ENCODE results near the gene FBXL4.

FBXL4 gene

DNA sequence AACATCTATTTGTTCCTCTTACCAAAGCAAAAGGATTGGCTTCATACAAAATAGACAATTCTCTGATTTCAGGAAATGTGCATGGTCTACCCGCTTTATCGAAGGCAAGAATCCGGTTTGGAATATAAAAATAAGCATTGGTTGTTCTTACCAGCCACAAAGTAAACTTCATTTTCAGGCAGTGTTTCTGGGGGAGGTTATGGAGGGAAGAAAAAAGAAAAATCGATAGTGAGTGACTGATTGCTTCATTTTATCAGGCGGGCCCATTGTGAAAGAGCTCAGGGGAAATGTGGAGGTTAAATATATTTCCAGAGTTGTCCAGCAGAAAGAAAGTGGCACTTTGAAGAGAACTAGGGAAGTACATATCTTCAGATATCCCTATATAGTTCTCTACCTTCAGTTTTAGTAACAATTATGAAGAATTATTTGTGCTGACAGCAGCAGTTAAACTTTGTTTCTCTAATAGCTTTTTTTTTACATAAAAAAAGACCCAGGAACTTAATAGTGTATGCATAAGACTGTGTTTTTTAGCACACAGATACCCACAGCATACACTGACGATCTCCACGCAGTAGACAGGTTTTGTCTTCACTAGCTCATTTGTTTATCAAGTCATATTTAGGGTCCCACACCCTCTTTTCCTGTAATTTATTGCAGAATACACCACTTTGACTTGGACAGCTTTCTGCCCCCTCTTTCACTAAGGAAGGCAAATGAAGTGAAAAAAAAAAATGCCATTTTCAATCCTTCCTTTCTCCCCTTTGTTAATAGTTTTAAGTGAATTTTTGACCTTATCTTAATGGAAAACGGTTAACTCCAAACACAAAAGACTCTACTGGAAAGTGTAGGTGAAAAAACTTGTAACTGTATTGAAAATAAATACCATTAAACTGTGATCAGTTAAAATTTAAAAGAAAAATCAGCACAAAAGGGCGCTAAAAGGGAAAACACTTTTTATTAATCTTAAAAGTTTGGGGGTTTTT is 110.5 kb downstream of the FBXL4 start:
- DNase-seq: no peak

DNA sequence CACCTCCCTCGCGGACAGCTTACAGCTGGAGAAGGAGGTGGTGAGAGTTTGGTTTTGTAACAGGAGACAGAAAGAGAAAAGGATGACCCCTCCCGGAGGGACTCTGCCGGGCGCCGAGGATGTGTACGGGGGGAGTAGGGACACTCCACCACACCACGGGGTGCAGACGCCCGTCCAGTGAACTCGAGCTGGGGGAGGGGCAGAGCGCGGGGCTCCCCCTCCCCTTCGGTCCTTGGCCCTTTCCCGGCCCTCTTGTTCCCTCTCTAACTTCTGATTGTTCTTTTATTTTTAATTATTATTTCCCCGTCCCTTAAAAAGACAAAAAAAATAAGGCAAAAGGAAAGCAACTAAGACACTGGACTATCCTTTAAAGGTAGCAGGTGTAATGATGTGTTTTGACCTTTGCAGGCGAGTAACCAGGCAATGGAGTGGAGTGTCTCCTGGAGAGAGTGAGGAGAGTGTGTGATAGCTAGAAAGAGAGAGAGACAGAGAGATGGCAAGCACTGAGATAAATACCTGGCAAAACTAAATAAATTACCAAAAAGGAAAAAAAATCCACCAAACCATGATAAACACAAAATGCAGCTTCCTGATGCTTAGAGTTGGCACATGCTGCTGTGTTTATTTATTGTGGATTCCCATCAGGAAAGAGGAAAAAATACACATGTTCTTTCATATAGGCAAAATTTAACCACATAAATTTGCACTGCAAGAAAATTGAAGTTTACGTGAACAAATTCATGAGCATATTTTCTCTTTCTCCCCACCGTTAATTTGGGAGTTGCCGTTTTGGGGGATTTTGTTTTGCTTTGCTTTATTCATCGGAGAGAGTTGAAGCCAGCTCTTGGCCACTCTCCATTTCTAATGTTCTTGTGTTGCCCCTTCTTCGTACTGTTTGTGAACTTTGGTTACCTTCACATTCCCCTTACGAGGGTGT is 111.5 kb downstream of the FBXL4 start:
- DNase-seq: no peak

DNA sequence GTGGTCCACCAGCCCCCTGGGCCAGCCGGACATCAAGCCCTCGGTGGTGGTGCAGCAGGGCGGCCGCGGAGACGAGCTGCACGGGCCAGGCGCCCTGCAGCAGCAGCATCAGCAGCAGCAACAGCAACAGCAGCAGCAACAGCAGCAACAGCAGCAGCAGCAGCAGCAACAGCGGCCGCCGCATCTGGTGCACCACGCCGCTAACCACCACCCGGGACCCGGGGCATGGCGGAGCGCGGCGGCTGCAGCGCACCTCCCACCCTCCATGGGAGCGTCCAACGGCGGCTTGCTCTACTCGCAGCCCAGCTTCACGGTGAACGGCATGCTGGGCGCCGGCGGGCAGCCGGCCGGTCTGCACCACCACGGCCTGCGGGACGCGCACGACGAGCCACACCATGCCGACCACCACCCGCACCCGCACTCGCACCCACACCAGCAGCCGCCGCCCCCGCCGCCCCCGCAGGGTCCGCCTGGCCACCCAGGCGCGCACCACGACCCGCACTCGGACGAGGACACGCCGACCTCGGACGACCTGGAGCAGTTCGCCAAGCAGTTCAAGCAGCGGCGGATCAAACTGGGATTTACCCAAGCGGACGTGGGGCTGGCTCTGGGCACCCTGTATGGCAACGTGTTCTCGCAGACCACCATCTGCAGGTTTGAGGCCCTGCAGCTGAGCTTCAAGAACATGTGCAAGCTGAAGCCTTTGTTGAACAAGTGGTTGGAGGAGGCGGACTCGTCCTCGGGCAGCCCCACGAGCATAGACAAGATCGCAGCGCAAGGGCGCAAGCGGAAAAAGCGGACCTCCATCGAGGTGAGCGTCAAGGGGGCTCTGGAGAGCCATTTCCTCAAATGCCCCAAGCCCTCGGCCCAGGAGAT is 112.4 kb downstream of the FBXL4 start:
- DNase-seq: no peak

DNA sequence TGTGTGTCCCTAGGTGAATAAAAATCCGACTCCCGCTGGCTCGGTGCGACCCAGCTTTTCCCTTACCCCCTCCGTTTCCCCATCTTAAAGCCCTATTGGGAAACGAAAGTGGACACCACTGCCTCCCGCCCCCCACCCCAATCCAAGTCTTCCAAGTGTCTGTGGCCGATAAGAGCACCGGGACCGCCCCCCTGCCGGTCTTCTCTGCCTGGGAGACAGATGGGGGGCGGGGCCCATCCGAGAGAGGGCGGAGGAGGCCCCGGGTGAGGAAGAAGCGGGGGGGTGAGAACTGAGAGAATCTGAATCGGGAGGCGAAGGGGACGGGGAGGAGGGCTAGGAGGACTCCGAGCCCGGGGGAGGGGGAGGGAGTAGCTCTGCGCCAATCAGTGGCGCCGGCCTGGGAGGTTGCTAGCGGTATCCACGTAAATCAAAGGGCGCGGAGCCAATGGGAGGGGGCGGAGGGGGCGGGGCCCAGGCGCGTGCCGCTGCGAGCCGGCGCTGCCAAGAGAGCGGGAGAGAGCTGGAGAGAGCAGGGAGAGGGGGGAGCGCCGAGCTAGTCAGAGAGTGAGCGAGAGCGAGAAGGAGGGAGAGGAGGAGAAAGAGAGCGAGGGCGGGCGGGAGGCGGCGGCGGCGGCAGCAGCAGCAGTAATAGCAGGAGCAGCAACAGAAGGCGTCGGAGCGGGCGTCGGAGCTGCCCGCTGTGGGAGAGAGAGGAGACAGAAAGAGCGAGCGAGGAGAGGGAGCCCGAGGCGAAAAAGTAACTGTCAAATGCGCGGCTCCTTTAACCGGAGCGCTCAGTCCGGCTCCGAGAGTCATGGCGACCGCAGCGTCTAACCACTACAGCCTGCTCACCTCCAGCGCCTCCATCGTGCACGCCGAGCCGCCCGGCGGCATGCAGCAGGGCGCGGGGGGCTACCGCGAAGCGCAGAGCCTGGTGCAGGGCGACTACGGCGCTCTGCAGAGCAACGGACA is 113.4 kb downstream of the FBXL4 start, which contains the start of gene POU3F2:
Gene POU3F2, plus strand, starts transcription at position 515 of the 972 bp plus-strand sequence. Its CDS starts 300 bp downstream, at position 815.
- peak; percentile 60 for DNase-seq

DNA sequence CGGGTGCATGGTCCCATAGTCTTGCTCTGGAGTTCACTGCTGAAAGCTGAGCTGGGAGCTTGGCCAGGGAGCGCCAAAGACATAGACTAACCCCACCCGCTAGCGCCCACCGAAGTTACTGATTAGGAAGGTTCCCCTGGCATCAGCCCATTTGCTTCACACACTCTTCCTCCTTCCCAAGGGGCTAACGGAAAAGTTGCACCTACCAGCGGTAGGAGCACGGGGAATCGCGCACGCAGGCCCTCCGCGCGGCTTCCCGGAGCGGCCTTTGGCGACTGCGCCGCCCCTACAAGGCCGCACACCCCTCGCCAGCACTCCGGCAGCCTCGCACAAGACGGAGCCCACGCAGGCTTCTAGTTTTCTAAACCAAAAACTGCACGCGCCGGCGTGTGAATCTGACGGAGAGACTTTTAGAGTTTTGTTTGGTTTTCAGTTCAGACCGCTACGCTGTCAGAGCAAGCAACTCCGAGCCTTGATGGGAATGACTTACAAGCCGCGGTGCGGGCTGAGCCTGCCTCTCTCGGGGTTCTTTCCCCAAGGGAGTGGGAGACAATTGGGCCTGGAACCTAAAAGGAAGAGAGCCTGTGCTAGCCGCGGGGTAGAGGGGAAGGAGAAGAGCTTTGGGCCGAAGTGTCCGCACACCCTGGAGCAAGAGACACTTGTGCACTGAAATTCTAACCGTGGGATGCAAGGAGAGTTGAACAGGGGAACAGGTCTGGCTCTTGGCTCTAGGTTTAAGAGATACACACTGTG is 114.3 kb downstream of the FBXL4 start:
- DNase-seq: no peak

DNA sequence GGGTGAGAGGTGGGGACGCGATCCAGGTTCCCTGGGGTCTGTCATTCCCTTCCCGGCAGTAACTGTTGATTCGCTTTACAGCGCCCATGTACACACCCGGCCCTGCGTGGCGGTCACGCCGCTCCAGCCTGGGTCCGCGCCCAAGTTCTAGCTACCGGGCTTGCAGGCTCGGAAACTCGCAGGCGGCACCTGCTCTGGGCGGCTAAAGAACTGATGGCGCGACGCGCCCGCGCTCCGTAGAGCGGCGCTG is 114.8 kb downstream of the FBXL4 start:
- no peak for DNase-seq

DNA sequence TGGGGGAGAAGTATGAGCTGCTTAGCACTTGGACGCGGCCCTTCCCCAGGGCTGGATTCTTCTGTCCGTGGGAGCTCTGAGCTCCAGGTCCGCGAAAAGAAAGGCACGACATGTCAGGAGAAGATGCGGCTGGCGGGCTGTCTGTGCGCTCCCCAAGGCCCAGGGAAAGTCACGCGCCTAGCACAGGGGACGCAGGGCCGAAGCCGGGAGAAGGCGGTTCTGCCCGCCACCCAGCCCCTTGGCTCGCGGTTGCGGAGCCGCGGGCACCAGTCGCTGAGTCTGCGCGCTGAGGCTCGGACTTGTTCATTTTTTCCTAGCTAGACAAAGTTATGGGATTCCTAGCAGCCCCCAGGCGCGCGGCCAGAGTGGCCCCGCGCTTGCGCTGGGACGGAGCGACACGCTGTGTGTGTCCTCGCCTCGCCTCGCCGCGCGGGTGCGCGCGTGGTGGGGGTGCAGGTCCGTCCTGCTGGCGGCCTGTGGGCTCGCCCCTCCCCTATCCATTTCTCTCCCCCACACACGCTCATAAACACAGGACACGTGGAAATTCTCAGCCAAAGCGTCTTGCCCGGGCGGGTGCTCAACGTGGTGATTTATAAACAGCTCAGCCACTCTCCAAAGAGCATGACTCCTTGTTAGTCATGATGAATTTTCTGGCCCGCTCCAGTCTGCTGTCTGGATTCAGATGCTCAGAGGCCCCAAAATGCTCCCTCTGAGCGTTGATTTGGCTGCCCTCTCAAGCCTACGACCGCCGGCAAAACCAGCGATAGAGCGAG is 115.3 kb downstream of the FBXL4 start:
- no peak for DNase-seq

DNA sequence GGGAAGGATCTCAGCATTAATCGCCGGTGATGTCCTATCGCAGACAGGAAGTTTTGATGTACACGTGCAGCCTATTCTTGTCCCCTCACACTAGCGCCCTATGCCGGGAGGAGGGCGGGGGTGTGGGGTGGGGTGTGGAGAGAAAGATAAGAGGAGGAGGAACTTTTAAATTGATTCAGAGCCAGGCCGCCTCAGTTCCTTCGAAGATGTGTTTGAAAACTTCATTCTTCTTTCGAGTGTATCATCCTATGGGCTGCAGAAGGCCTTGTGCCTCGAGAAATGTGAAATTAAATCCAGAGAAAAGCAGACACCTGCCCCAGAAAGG is 115.8 kb downstream of the FBXL4 start:
- no peak for DNase-seq

DNA sequence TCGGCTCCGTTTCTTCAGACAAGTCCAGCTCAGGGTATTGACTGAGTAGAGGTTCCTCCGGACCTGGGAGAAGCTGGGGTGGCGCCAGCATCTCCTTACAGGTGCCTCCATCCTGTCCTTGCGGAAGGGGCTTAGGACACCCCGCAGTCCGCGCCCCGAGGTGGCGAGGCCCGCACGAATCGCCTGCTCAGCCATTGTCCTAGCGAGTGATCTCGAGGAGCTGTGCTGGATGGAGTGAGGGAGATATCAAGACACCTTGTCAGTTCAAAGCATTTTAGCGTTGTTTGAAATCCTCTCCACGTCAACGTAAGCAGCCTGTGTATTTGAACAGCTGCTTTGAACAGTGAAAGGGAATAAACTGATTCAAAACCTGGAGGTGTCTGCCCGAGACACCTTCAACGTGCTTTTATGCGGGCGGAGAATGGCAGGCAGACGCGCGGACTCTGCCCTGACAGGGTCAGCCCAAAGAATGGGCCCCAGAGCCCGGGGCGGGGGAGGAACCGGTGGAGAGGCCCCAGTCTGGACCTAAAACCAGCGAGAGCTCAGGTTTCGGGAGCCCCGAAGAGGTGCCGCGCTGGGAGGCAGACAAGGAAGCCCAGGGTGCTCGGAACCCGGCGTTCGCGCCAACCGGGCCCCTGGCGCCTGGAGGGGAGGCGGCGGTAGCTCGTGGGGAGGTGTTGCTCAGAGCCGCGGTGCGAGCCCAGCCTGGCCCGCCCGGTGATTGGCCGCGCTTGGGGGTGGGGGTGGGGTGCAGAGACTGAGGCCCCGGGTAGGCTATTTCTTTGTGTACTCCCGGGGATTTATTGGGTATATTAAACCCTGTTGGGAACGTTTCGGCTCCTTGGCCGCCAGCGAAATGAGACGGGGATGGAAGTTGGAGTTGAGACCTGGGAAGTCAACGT is 116.4 kb downstream of the FBXL4 start:
- no peak for DNase-seq

DNA sequence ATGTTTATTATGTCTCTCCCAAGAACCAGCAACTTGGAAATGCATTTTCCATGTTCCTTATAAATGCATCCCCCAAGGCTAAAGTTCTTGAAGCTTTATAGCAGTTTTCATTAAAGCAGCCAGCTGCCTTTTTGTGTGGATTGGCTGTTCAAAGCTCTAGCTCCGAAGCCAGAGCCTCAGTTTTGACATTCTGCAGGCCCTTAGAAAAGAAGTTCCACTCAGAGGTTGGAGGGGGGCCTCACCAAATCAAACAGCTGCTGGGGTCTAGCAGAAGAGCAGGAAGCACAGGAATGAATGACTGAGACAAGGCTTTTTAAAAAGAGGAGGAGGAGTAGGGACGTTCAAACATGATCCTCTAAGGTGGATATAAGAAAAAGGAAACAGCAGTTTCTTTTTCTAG is 117.6 kb downstream of the FBXL4 start:
- DNase-seq: no peak

DNA sequence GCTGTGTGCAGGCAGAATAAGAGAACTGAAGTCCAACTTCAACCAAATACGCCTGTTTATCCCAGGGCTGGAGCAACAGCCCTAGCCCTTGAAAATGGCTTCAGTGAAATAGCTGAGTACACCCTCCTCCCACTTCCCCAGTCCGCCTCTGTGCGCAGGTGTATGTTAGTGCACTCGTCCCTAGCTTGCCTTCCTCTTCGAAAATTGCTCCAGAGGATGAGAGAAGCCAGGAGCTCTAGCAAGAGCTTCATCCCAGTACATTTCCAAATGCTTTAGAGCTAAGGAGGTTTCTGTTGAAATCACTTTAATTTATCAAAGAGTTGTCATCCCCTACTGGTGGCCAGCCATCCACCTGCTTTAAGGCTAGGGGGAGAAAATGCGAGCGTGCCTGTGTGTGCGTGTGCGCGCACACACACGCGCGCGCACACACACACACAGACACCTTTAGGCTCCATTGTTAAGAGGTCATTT is 118.8 kb downstream of the FBXL4 start:
- DNase-seq: no peak

DNA sequence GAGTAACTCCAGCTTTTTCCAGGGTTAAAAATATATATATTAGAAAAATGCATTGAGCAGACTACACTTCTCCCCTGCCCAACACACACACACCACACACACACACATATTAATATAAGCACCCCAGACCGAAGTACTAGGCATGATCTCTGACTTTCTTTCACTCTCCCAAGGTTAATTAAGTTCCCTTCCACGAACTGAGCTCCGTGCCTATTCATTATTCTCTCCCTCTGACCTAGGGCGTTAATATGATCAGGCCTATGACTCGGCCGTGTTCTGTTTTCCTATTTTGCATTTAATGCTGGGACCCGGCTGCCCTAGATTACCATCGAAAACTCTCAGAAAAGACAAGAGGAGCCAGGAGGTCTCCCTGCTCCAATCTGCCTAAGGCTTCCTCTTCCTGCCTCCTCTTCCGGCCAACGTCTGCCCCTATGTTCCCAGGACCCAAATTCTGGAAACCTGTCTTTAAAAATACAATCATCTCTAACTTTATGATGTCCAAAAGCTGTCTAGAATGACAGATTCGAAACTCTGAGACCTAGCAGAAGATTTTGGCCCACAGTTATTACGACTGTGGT is 119.4 kb downstream of the FBXL4 start:
- DNase-seq: no peak

DNA sequence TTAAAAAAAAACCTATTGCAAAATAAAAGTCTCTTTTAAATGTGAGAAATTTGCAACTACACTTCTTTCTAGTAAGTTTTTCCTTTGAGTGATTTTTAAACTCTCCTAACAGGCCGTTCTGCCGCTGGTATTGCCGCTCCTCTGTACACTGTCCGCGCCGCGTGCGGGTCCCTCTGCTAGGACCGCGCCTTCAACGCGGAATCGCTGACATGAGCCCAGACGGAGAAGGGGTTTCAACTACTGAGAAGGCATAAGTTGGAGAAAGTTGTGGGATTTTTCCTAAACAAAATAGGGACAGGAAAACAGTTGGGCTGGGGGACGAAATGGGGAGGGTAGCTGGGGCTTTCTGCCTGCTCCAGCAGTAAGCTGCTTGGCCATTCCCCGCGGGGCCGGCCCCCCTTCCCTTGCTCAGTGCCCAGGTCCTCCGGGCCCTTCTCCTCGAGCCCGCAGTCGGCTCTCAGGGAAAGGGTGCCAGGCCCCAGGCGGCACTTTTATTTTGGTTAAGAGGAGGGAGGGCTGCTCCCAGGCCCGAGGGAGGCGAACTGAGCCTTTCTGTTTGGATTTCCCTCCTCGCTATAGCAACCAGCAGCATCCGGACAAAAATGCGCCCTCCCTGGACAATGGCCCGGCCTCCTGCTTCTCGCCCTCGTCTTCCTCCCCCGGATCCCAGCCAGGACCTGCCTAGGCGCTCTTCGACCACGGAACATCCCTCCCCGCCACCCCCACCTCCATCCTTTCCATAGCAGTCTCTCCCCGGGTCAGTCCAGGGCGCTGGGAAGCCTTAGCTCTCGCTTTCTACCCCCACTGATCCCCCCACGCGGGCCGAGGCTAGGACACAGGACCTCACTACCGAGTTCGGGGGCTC is 120.2 kb downstream of the FBXL4 start:
- no peak for DNase-seq

DNA sequence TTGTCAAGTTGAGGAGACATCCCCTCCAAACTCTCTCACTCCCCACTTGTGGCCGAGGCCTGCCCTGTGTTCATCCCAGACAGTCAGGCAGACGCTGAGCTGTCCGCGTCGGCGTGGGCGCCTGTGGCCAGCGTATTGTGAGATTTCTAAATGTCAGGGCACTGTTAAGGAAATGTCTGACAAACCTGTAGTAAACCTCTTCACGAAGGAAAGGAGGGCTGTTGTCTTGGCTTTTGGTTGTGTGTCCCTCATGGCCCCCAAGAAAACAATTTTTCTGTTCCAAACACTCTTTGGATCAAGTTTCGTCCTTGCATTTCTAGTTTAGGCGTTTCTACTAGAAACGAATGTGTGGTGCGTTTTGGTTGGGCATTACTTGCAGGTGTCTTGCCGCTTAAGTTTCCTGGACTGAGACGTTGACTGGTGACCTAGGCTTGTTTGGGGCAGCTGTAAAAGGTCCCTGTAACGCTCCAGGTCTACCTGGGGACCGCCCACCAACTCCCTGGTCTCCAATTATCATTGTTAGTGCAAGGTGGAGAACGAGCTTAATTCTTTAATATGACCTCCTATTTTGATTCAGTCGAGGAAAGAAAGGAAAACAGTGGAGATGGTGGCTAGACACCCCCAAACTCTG is 122.0 kb downstream of the FBXL4 start:
- no peak for DNase-seq

DNA sequence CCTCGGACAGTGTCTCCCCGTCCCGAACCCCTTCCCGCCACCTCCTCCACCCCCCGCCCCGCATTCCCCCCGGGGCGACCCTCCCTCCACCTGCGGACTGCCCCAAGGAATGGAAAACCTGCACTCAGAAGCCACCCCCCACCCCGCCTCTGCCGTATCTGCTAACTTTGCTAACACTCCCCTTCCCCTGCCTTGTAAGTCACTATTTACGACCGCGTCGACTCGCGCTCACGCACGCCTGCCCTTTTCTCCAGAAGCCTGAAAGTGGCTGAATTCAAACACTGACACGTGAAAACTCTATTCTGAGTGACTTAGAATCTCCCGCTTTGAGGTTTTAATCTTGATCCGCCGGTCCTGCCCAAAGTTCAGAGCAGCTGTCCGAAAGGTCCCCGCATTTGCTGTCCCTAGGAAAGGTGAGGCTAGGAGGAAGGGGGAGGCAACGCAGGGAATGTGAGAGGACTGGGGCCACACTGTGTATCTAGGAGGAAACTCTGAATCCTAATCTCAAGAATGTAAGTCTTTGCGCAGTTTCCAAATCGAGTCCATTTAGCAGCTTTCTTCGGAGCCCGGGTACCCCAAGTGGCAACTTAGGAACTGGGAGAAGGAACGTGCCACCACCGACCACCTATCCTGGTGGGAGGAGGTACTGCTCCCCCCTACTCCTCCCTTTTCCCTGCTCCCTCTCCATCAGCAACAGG is 122.7 kb downstream of the FBXL4 start:
- DNase-seq: no peak

DNA sequence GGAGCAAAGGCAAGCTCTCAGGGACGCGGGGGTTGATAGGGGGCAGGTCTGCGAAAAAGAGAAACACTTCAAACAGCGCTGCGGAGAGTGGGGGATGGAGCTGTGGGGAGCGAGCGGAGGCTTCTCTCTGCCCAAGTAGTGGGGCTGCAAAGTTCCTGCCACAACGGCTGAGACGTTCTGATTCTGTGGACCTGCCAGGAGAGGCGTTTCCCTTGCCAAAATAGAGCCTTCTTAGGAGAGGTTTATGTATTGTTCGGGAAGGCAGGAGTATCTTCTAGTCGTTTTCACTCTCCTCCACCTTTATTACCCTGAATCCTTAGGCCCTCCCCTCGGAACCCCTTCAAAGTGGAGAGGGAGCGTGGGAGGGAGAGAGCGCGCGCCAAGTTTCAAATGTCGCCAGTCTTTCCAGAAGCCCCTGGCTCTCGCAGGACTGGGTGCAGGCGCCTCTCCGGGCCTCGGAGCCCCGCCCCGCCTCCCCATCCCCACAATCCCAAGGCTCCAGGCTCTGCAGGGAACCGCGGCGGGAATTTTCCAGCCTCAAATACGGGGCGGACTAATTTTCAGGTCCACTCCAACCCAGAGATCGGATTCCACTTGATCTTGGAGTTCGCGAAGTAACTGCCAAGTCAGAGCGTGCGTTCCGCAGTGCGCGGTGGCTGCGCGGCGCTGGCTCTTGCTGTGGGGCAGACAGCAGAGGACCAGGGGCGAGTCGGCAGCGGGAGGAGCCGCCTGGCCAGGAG is 123.4 kb downstream of the FBXL4 start:
- no peak for DNase-seq

Data from NCI-H2081 treated with DMSO at 0.1 percent for 48 hours (cell line).